IMR-90 (cell line): ENCODE measurements around the gene TSPAN33.

ENCODE experiments used
- CTCF ChIP-seq: conservative IDR thresholded peaks from 2 replicates; pipeline ENCODE4 v1.5.1; 2012; ENCODE audit warnings: mild to moderate bottlenecking, low read depth, low read length, improper control_type of control experiment
- FOS ChIP-seq: fragments of 150-350 bp; IDR thresholded peaks from 2 replicates; pipeline ENCODE4 v1.6.1; 2016; ENCODE audit warnings: low read depth, low read length
- MAFK ChIP-seq: IDR thresholded peaks from 2 replicates; pipeline ENCODE4 v1.6.1; 2012; ENCODE audit warnings: low read depth, low read length, improper control_type of control experiment
- POLR2A ChIP-seq: IDR thresholded peaks from 2 replicates; pipeline ENCODE4 v1.6.1; 2012; ENCODE audit warnings: mild to moderate bottlenecking, low read depth, low read length

- no peak for TF ChIP-seq CTCF
- TF ChIP-seq POLR2A, result no peak
- no peak for TF ChIP-seq FOS
- TF ChIP-seq MAFK, result no peak
These were observed 53.3 kb downstream of the TSPAN33 start for GRCh38 chr7:129197771-129198170.
